ENCODE results near the gene AP1M1.

DNA sequence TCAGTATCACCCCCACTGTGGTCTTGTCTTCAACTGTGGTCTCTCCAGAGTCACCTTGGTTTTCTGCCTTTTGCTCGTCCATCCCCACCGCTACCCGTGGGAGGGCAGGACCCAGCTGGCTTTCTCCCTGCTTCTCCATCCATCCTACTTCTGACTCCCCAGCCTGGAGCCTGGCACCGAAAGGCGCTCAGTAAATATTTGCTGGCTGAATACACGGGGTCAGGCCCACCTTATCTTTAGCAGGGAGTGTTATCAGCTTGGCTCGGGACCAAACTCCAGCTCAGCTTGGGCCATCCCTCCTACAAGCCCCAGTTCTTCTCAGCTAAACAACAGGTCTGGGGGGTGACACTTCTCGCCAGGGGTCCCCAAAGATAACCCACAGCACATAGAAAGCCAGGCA lies 64.9 kb downstream of the AP1M1 start:
- TF ChIP-seq EZH2phosphoT487 (IDR thresholded peaks at IDR 0.05; ENCODE audit: low read depth, severe bottlenecking, unreplicated experiment), result no peak
- TF ChIP-seq, protein P1, sequence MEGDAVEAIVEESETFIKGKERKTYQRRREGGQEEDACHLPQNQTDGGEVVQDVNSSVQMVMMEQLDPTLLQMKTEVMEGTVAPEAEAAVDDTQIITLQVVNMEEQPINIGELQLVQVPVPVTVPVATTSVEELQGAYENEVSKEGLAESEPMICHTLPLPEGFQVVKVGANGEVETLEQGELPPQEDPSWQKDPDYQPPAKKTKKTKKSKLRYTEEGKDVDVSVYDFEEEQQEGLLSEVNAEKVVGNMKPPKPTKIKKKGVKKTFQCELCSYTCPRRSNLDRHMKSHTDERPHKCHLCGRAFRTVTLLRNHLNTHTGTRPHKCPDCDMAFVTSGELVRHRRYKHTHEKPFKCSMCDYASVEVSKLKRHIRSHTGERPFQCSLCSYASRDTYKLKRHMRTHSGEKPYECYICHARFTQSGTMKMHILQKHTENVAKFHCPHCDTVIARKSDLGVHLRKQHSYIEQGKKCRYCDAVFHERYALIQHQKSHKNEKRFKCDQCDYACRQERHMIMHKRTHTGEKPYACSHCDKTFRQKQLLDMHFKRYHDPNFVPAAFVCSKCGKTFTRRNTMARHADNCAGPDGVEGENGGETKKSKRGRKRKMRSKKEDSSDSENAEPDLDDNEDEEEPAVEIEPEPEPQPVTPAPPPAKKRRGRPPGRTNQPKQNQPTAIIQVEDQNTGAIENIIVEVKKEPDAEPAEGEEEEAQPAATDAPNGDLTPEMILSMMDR (IDR thresholded peaks at IDR 0.05; ENCODE audit: poor library complexity), result no peak

Measured in hepatocyte (in vitro differentiated cells).